ENCODE results near the gene PSTPIP2.

- TF ChIP-seq, protein P1, sequence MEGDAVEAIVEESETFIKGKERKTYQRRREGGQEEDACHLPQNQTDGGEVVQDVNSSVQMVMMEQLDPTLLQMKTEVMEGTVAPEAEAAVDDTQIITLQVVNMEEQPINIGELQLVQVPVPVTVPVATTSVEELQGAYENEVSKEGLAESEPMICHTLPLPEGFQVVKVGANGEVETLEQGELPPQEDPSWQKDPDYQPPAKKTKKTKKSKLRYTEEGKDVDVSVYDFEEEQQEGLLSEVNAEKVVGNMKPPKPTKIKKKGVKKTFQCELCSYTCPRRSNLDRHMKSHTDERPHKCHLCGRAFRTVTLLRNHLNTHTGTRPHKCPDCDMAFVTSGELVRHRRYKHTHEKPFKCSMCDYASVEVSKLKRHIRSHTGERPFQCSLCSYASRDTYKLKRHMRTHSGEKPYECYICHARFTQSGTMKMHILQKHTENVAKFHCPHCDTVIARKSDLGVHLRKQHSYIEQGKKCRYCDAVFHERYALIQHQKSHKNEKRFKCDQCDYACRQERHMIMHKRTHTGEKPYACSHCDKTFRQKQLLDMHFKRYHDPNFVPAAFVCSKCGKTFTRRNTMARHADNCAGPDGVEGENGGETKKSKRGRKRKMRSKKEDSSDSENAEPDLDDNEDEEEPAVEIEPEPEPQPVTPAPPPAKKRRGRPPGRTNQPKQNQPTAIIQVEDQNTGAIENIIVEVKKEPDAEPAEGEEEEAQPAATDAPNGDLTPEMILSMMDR (IDR thresholded peaks at IDR 0.05), result no peak
- TF ChIP-seq POLR2A (IDR thresholded peaks at IDR 0.05), result no peak
Observed at GRCh38 chr18:46096651-46097300, 24.7 kb upstream of the PSTPIP2 start.

Measured in right lobe of liver (tissue), 4 donors.